K562 (cell line): ENCODE data around the gene GPT2.

Source experiments
- EZH2 ChIP-seq: IDR thresholded peaks from 2 replicates; pipeline ENCODE4 v1.6.1; 2012; ENCODE audit warnings: low read depth, mild to moderate bottlenecking, inconsistent platforms, low read length, borderline replicate concordance
- NFIC ChIP-seq: fragments of 450-650 bp; IDR thresholded peaks from 2 replicates; pipeline ENCODE4 v1.6.1; 2017; ENCODE audit warnings: mild to moderate bottlenecking, inconsistent platforms
- NR4A1 ChIP-seq, 2 experiments: fragments of 250-450 bp in 1 of 2; fragments of 450-650 bp in 1 of 2; sonication (Bioruptor Pico) in 1 of 2; IDR thresholded peaks; 2 replicates each; pipeline versions ENCODE4 v1.4.0 to v1.6.1; 2016 to 2020; ENCODE audit warnings: mild to moderate bottlenecking in 2 of 2, missing compliant biosample characterization in 1 of 2, missing genetic modification characterization in 1 of 2, moderate library complexity in 1 of 2
- POLR2G ChIP-seq: fragments of 200-400 bp; formaldehyde crosslinking; IDR thresholded peaks from 2 replicates; pipeline ENCODE4 v1.6.1; 2017; ENCODE audit warnings: low read depth, mild to moderate bottlenecking, antibody characterized with exemption, low read length, moderate library complexity
- RAD21 ChIP-seq, 2 experiments: fragments of 250-450 bp in 1 of 2; fragments of 450-650 bp in 1 of 2; sonication (Bioruptor Pico) in 1 of 2; formaldehyde crosslinking in 1 of 2; IDR thresholded peaks in 1 of 2; conservative IDR thresholded peaks in 1 of 2; 2 replicates each; pipeline versions ENCODE4 v1.4.0 to v1.8.0; 2020 to 2022; ENCODE audit warnings: mild to moderate bottlenecking in 2 of 2, moderate library complexity in 1 of 2
- TCFL5 ChIP-seq: fragments of 250-450 bp; sonication (Bioruptor Pico); conservative IDR thresholded peaks from 2 replicates; pipeline ENCODE4 v1.6.1; 2021; ENCODE audit warnings: mild to moderate bottlenecking, moderate library complexity, matching md5 sums
- ZKSCAN1 ChIP-seq: fragments of 150-350 bp; IDR thresholded peaks from 2 replicates; pipeline ENCODE4 v1.6.1; 2016; ENCODE audit warnings: low read depth, low read length
- TF ChIP-seq, protein P1 (sequence below): IDR thresholded peaks from 3 replicates; pipeline ENCODE4 v1.6.1; 2011; ENCODE audit warnings: borderline replicate concordance, mild to moderate bottlenecking; ENCODE audit not compliant: insufficient read length, insufficient read depth
- TF ChIP-seq, protein P2 (sequence below), 2 experiments: fragments of 450-650 bp in 1 of 2; sonication (generic) in 1 of 2; formaldehyde crosslinking in 1 of 2; IDR thresholded peaks in 1 of 2; conservative IDR thresholded peaks in 1 of 2; 2 replicates each; pipeline versions ENCODE4 v1.6.1 to v1.8.1; 2016 to 2023; ENCODE audit warnings: mild to moderate bottlenecking in 2 of 2, moderate library complexity in 2 of 2, inconsistent platforms in 1 of 2, missing genetic modification reagents in 1 of 2

GRCh38 chr16:46903255-46903905, 19.2 kb downstream of the GPT2 start:
- TF ChIP-seq TCFL5 (CRISPR knock-in tag): no peak
- TF ChIP-seq POLR2G: no peak
- no peak for TF ChIP-seq ZKSCAN1
- TF ChIP-seq, protein P1, sequence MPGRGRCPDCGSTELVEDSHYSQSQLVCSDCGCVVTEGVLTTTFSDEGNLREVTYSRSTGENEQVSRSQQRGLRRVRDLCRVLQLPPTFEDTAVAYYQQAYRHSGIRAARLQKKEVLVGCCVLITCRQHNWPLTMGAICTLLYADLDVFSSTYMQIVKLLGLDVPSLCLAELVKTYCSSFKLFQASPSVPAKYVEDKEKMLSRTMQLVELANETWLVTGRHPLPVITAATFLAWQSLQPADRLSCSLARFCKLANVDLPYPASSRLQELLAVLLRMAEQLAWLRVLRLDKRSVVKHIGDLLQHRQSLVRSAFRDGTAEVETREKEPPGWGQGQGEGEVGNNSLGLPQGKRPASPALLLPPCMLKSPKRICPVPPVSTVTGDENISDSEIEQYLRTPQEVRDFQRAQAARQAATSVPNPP: no peak
- TF ChIP-seq NFIC: no peak
- no peak for TF ChIP-seq RAD21 (CRISPR knock-in tag; conservative IDR thresholded peaks at IDR 0.05 in 1 of 2, IDR thresholded peaks at IDR 0.05 in 1 of 2)
- no peak for TF ChIP-seq NR4A1 (CRISPR knock-in tag; IDR thresholded peaks at IDR 0.05)
- TF ChIP-seq NR4A1 (tag; IDR thresholded peaks at IDR 0.05): no peak
- no peak for TF ChIP-seq EZH2
- TF ChIP-seq, protein P2, sequence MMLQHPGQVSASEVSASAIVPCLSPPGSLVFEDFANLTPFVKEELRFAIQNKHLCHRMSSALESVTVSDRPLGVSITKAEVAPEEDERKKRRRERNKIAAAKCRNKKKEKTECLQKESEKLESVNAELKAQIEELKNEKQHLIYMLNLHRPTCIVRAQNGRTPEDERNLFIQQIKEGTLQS (IDR thresholded peaks at IDR 0.05): no peak
- TF ChIP-seq, protein P2 (CRISPR knock-in tag; conservative IDR thresholded peaks at IDR 0.05): no peak
